ENCODE measurements around the gene TBC1D1.

GRCh38 chr4:37966044-37966443 lies 75.2 kb downstream of the TBC1D1 start:
- TF ChIP-seq CTCF (IDR thresholded peaks at IDR 0.05; ENCODE audit: poor library complexity, severe bottlenecking) (no peak), POLR2AphosphoS5 (IDR thresholded peaks at IDR 0.05) (no peak), EP300 (conservative IDR thresholded peaks at IDR 0.05; ENCODE audit: poor library complexity, severe bottlenecking) (no peak), EZH2 (IDR thresholded peaks at IDR 0.05; ENCODE audit: borderline replicate concordance, insufficient read depth, low read length, poor library complexity, severe bottlenecking) (no peak)

Data from neural cell (in vitro differentiated cells).